A549 (cell line): Measurements from ENCODE around the gene HTRA1. TPM values are rescaled to one million over a fixed set of nuclear protein-coding genes. Genes with fewer than 3 reads are reported as not detected.

ENCODE experiments used
- ATAC-seq, 2 experiments: fragments of 200-7000 bp in 1 of 2; fragments of >200 bp in 1 of 2; cut with Nextera tagmentation in 1 of 2; cut with Tn5 transposase in 1 of 2; 3 replicates each; pipeline versions ENCODE4 v1.8.0 to v1.9.1; 2018 to 2020; ENCODE audit warnings: mild to moderate bottlenecking in 1 of 2, moderate library complexity in 1 of 2
- CTCF ChIA-PET: fragments of 300-600 bp; sonication (Branson Sonifier 250); formaldehyde crosslinking; extraction: SDS; loops from one replicate; lab custom pipeline; 2021; ENCODE audit warnings: antibody characterized with exemption, inconsistent platforms; lab: Yijun Ruan, JAX
- POLR2A ChIA-PET: fragments of 350-600 bp; formaldehyde crosslinking; extraction: SDS; loops from one replicate; lab custom pipeline; 2021; ENCODE audit warnings: antibody characterized with exemption, inconsistent platforms; lab: Yijun Ruan, JAX
- DNase-seq, 2 experiments: peaks; one replicate each; pipeline versions ENCODE4 v3.0.0 to v3.0.0-alpha.2; 2011 to 2016; ENCODE audit warnings: low read depth in 1 of 2, low spot score in 1 of 2
- FAIRE-seq: peaks from 2 replicates; lab custom pipeline; 2011; peaks lifted over from hg19 to GRCh38; lab: Jason Lieb, UNC
- H3K27ac ChIP-seq, 2 experiments: fragments of >200 bp; sonication (Bioruptor Twin); formaldehyde crosslinking; 3 replicates each; pipeline ENCODE4 v1.5.1; 2016 to 2017
- H3K4me1 ChIP-seq: fragments of >200 bp; sonication (Bioruptor Twin); formaldehyde crosslinking; 3 replicates; pipeline ENCODE4 v1.6.1; 2016
- H3K4me2 ChIP-seq: fragments of >200 bp; sonication (Bioruptor Twin); formaldehyde crosslinking; 3 replicates; pipeline ENCODE4 v1.6.1; 2016
- H3K4me3 ChIP-seq: fragments of >200 bp; sonication (Bioruptor Twin); formaldehyde crosslinking; 3 replicates; pipeline ENCODE4 v1.5.1; 2016
- H3K9me3 ChIP-seq: fragments of >200 bp; sonication (Bioruptor Twin); formaldehyde crosslinking; 3 replicates; pipeline ENCODE4 v1.6.1; 2016
- BHLHE40 ChIP-seq: IDR thresholded peaks from 2 replicates; pipeline ENCODE4 v1.6.1; 2012; ENCODE audit warnings: low read depth, low read length, inconsistent platforms
- CEBPB ChIP-seq, 2 experiments: fragments of >200 bp in 1 of 2; sonication (Bioruptor Twin) in 1 of 2; formaldehyde crosslinking in 1 of 2; IDR thresholded peaks; 2 replicates each; pipeline ENCODE4 v1.6.1; 2012 to 2016
- CHD2 ChIP-seq: fragments of 150-350 bp; IDR thresholded peaks from 2 replicates; pipeline ENCODE4 v1.6.1; 2014; ENCODE audit warnings: low read length; ENCODE audit not compliant: partially characterized antibody
- CHD4 ChIP-seq: fragments of 200-600 bp; sonication (generic); IDR thresholded peaks from 2 replicates; pipeline ENCODE4 v1.6.1; 2016; ENCODE audit warnings: antibody characterized with exemption, mild to moderate bottlenecking, borderline replicate concordance
- EHF ChIP-seq: fragments of 250-450 bp; sonication (Bioruptor Pico); IDR thresholded peaks from 2 replicates; pipeline ENCODE4 v1.5.0; 2020; ENCODE audit warnings: mild to moderate bottlenecking
- EHMT2 ChIP-seq: fragments of 200-600 bp; sonication (generic); IDR thresholded peaks from 2 replicates; pipeline ENCODE4 v1.6.1; 2016; ENCODE audit warnings: antibody characterized with exemption, low read depth, mild to moderate bottlenecking, moderate library complexity
- ESRRA ChIP-seq: fragments of 150-350 bp; IDR thresholded peaks from 2 replicates; pipeline ENCODE4 v1.6.1; 2014; ENCODE audit warnings: mild to moderate bottlenecking, low read length, borderline replicate concordance
- GATA3 ChIP-seq: IDR thresholded peaks from 2 replicates; pipeline ENCODE4 v1.6.1; 2012; ENCODE audit warnings: borderline replicate concordance
- HEYL ChIP-seq: fragments of 250-450 bp; sonication (Bioruptor Pico); IDR thresholded peaks from 2 replicates; pipeline ENCODE4 v1.8.0; 2021; ENCODE audit warnings: mild to moderate bottlenecking, moderate library complexity
- MAFK ChIP-seq: fragments of 450-650 bp; IDR thresholded peaks from 2 replicates; pipeline ENCODE4 v1.6.1; 2014; ENCODE audit not compliant: partially characterized antibody
- POLR2A ChIP-seq: IDR thresholded peaks from 2 replicates; pipeline ENCODE4 v1.6.1; 2012; ENCODE audit warnings: mild to moderate bottlenecking, low read length
- POLR2AphosphoS2 ChIP-seq: conservative IDR thresholded peaks from 2 replicates; pipeline ENCODE4 v1.6.1; 2012; ENCODE audit warnings: low read length, improper control_type of control experiment, inconsistent platforms
- RCOR1 ChIP-seq: fragments of 150-350 bp; IDR thresholded peaks from 2 replicates; pipeline ENCODE4 v1.6.1; 2014; ENCODE audit warnings: antibody characterized with exemption, low read length, low read depth
- ZC3H11A ChIP-seq: fragments of 450-650 bp; IDR thresholded peaks from 2 replicates; pipeline ENCODE4 v1.6.1; 2014; ENCODE audit warnings: antibody characterized with exemption, mild to moderate bottlenecking
- ZFP36 ChIP-seq: fragments of 450-650 bp; IDR thresholded peaks from 2 replicates; pipeline ENCODE4 v1.6.1; 2014; ENCODE audit warnings: borderline replicate concordance; ENCODE audit not compliant: partially characterized antibody
- ZSCAN20 ChIP-seq: fragments of 250-450 bp; sonication (Bioruptor Pico); IDR thresholded peaks from 2 replicates; pipeline ENCODE4 v1.8.0; 2022; ENCODE audit warnings: mild to moderate bottlenecking, moderate library complexity
- WGBS: methylation state at CpG from one replicate; pipeline ENCODE4 v1.1.6; 2017; ENCODE audit errors: missing lambda C conversion rate; 5-methylcytosine and 5-hydroxymethylcytosine counted together
- polyA plus RNA-seq, 4 experiments: library from polyadenylated mRNA; depleted of rRNA in 3 of 4; stranded (reverse); fragments of >200 nt; fragmentation: RNase III in 1 of 4; extraction: RNeasy Plus Mini Kit Qiagen cat#74134 plus additional on column Dnase treatment in 1 of 4; gene quantifications; 2 replicates in 3 of 4; 3 replicates in 1 of 4; pipeline ENCODE4 v1.2.3, GENCODE V29; 2011 to 2017
- TF ChIP-seq, protein P1 (sequence below): fragments of >200 bp; sonication (Bioruptor Twin); formaldehyde crosslinking; IDR thresholded peaks from 3 replicates; pipeline ENCODE4 v1.5.1; 2016
- TF ChIP-seq, protein P2 (sequence below): IDR thresholded peaks from 2 replicates; pipeline ENCODE4 v1.6.1; 2012
- TF ChIP-seq, protein P3 (sequence below): fragments of 150-350 bp; IDR thresholded peaks from 2 replicates; pipeline ENCODE4 v1.6.1; 2014; ENCODE audit warnings: low read depth, mild to moderate bottlenecking, low read length
- TF ChIP-seq, protein P4 (sequence below): fragments of 200-600 bp; sonication (generic); IDR thresholded peaks from 2 replicates; pipeline ENCODE4 v1.6.1; 2016; ENCODE audit warnings: antibody characterized with exemption, mild to moderate bottlenecking, moderate library complexity
- TF ChIP-seq, protein P5 (sequence below): fragments of 450-650 bp; IDR thresholded peaks from 2 replicates; pipeline ENCODE4 v1.6.1; 2014; ENCODE audit warnings: antibody characterized with exemption

Gene HTRA1
- polyA plus RNA-seq, 2 of the 4 experiments (the other 2 are of a cell fraction), result 50.7 to 65.6 TPM

DNA sequence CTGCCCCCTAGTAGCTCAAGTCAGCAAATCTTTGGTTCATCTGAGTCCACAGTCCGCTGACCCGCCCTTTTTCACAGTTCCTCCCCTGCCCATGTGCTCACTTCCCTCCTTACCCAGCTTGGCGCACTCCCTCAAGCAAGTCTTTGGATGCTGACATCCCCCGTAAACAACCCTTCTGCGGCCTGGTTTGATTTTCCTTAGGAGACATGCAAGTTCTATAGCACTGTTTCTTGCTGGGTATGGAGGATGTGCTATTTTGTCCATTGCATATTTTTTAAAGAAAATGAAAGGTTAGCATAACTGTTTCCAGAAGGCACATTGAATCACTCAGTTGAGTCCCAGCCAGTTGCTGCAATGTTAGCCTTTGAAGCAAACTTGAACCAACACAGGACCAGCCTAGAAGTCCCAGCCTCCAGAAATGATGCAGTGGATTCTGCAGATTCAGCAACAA is 38.2 kb downstream of the HTRA1 start:
- POLR2A ChIA-PET, result no interaction called here
- WGBS, result 74% methylated on average over 5 of the region's 5 CpGs
- no peaks in the 10 kb centered on the region for H3K9me3 ChIP-seq
- FAIRE-seq (no peak), DNase-seq (no peak), ATAC-seq (no peak)
- TF ChIP-seq MAFK (peak; percentile 16), ESRRA (no peak)
- H3K4me1 ChIP-seq, result peaks cover 13% of the 10 kb centered on the region
- CTCF ChIA-PET, result interaction anchor here (0.8 to 1.5 kb wide), 3 partner anchors 9 to 66 kb away, joined by 3 to 4 read pairs (median 3); no protein-coding TSS in a partner anchor
- H3K27ac ChIP-seq, result no peak overlapping the region
- H3K4me2 ChIP-seq, result no peak overlapping the region
- H3K4me3 ChIP-seq, result no peak overlapping the region

DNA sequence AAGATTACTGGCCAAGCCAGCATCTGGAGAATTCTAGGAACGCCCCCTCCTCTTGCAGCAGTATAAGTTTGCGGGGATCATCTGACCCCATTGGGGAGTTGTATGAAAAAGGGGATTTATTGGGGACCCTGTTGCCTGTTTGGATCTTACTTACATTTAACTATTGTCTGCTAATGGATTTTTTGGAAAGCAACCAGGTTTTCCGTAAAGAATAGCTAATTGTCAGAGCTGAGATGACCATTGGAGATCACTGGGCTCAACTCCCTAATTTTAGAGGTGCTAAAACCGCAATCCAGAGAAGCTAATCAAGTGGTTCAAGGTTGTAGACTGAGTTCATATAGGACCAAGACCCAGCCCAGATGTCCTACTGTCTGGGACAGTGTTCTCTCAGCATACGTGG is 38.8 kb downstream of the HTRA1 start:
- TF ChIP-seq CHD4 (no peak), POLR2AphosphoS2 (no peak)
- TF ChIP-seq, protein P1, sequence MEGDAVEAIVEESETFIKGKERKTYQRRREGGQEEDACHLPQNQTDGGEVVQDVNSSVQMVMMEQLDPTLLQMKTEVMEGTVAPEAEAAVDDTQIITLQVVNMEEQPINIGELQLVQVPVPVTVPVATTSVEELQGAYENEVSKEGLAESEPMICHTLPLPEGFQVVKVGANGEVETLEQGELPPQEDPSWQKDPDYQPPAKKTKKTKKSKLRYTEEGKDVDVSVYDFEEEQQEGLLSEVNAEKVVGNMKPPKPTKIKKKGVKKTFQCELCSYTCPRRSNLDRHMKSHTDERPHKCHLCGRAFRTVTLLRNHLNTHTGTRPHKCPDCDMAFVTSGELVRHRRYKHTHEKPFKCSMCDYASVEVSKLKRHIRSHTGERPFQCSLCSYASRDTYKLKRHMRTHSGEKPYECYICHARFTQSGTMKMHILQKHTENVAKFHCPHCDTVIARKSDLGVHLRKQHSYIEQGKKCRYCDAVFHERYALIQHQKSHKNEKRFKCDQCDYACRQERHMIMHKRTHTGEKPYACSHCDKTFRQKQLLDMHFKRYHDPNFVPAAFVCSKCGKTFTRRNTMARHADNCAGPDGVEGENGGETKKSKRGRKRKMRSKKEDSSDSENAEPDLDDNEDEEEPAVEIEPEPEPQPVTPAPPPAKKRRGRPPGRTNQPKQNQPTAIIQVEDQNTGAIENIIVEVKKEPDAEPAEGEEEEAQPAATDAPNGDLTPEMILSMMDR, result no peak
- POLR2A ChIA-PET, result no interaction called here
- DNase-seq (no peak), ATAC-seq (no peak), FAIRE-seq (no peak)
- Histone ChIP-seq H3K4me3 (no peak overlapping the region), H3K4me2 (no peak overlapping the region), H3K9me3 (no peaks in the 10 kb centered on the region), H3K27ac (no peak overlapping the region), H3K4me1 (peaks cover 12% of the 10 kb centered on the region)
- WGBS, result 74% methylated on average over 5 of the region's 5 CpGs
- CTCF ChIA-PET, result interaction anchor here (0.9 to 1.0 kb wide), 2 partner anchors 40 to 65 kb away, joined by 3 to 4 read pairs; no protein-coding TSS in a partner anchor

DNA sequence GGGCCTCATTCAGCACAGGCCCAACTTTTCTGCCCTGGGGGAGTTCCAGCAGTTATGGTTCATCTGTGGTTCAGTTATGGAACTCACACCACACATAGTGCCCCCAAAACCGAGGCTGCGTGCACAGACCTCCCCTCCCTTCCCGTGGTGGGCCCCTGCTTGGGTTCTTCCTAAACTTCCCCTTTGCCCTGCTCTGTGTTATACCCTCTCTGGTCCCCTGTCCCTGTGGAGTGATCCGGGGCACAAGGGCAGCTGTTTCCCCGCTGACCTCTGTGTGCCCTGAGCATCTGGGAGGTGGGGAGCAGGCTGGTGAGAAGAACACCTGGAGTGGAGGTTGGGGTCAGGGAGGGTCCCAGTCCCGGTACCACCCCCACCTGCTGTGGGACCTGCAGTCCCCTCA is 39.4 kb downstream of the HTRA1 start:
- peaks cover 12% of the 10 kb centered on the region for H3K4me1 ChIP-seq
- no peak for ATAC-seq
- no peak overlapping the region for H3K4me2 ChIP-seq
- TF ChIP-seq CHD2 (no peak), GATA3 (no peak), BHLHE40 (no peak), ZC3H11A (no peak)
- CTCF ChIA-PET, result interaction anchor here (0.9 to 1.0 kb wide), 2 partner anchors 40 to 65 kb away, joined by 3 to 4 read pairs; no protein-coding TSS in a partner anchor
- H3K9me3 ChIP-seq, result no peaks in the 10 kb centered on the region
- no peak overlapping the region for H3K27ac ChIP-seq
- H3K4me3 ChIP-seq, result no peak overlapping the region
- POLR2A ChIA-PET, result no interaction called here
- WGBS, result 68% methylated on average over 4 of the region's 6 CpGs
- no peak for FAIRE-seq
- DNase-seq, result no peak

DNA sequence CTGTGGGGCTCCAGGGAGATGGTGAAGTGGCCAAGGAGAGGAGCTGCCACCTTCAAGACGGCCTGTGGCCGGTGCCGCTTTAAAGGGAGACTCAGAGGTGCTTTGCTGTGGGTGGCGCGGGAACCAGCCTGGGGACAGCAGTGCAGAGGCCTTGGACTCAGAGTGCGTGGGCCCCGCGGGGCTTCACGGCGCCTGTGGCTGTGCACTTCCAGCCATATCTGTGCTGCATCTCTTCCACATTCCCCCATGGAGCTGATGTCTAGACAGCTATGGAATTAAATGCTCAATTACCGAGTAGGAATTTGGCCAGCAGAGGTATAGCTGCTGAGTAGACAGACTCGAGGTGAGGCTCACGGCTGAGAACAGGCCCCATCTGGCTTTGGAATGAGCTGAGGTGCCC is 41.7 kb downstream of the HTRA1 start:
- CTCF ChIA-PET, result interaction anchor here (0.8 to 4.2 kb wide), 8 partner anchors 8 to 160 kb away, joined by 3 to 12 read pairs (median 3); no protein-coding TSS in a partner anchor
- H3K9me3 ChIP-seq, result no peaks in the 10 kb centered on the region
- no peak for FAIRE-seq
- POLR2A ChIA-PET, result no interaction called here
- no peak overlapping the region for H3K4me3 ChIP-seq
- H3K4me2 ChIP-seq, result no peak overlapping the region
- WGBS, result 95% methylated on average over 13 of the region's 13 CpGs
- H3K4me1 ChIP-seq, result peaks cover 12% of the 10 kb centered on the region
- ATAC-seq, result no peak
- H3K27ac ChIP-seq, result no peak overlapping the region
- no peak for DNase-seq
- TF ChIP-seq HEYL, result no peak
- TF ChIP-seq POLR2A, result no peak
- TF ChIP-seq, protein P2, sequence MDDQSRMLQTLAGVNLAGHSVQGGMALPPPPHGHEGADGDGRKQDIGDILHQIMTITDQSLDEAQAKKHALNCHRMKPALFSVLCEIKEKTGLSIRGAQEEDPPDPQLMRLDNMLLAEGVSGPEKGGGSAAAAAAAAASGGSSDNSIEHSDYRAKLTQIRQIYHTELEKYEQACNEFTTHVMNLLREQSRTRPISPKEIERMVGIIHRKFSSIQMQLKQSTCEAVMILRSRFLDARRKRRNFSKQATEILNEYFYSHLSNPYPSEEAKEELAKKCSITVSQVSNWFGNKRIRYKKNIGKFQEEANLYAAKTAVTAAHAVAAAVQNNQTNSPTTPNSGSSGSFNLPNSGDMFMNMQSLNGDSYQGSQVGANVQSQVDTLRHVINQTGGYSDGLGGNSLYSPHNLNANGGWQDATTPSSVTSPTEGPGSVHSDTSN, result no peak
- TF ChIP-seq, protein P3, sequence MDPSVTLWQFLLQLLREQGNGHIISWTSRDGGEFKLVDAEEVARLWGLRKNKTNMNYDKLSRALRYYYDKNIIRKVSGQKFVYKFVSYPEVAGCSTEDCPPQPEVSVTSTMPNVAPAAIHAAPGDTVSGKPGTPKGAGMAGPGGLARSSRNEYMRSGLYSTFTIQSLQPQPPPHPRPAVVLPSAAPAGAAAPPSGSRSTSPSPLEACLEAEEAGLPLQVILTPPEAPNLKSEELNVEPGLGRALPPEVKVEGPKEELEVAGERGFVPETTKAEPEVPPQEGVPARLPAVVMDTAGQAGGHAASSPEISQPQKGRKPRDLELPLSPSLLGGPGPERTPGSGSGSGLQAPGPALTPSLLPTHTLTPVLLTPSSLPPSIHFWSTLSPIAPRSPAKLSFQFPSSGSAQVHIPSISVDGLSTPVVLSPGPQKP, result no peak
- TF ChIP-seq MAFK, result no peak
- no peak for TF ChIP-seq CHD4
- no peak for TF ChIP-seq ZFP36
- no peak for TF ChIP-seq ZSCAN20 (CRISPR knock-in tag)
- no peak for TF ChIP-seq EHF
- no peak for TF ChIP-seq EHMT2
- no peak for TF ChIP-seq RCOR1
- TF ChIP-seq, protein P4, sequence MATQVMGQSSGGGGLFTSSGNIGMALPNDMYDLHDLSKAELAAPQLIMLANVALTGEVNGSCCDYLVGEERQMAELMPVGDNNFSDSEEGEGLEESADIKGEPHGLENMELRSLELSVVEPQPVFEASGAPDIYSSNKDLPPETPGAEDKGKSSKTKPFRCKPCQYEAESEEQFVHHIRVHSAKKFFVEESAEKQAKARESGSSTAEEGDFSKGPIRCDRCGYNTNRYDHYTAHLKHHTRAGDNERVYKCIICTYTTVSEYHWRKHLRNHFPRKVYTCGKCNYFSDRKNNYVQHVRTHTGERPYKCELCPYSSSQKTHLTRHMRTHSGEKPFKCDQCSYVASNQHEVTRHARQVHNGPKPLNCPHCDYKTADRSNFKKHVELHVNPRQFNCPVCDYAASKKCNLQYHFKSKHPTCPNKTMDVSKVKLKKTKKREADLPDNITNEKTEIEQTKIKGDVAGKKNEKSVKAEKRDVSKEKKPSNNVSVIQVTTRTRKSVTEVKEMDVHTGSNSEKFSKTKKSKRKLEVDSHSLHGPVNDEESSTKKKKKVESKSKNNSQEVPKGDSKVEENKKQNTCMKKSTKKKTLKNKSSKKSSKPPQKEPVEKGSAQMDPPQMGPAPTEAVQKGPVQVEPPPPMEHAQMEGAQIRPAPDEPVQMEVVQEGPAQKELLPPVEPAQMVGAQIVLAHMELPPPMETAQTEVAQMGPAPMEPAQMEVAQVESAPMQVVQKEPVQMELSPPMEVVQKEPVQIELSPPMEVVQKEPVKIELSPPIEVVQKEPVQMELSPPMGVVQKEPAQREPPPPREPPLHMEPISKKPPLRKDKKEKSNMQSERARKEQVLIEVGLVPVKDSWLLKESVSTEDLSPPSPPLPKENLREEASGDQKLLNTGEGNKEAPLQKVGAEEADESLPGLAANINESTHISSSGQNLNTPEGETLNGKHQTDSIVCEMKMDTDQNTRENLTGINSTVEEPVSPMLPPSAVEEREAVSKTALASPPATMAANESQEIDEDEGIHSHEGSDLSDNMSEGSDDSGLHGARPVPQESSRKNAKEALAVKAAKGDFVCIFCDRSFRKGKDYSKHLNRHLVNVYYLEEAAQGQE, result no peak
- no peak for TF ChIP-seq CEBPB (IDR thresholded peaks at IDR 0.05)
- TF ChIP-seq, protein P5, sequence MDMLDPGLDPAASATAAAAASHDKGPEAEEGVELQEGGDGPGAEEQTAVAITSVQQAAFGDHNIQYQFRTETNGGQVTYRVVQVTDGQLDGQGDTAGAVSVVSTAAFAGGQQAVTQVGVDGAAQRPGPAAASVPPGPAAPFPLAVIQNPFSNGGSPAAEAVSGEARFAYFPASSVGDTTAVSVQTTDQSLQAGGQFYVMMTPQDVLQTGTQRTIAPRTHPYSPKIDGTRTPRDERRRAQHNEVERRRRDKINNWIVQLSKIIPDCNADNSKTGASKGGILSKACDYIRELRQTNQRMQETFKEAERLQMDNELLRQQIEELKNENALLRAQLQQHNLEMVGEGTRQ, result no peak
